HG03095 (cell line): ENCODE measurements around the gene VIL1.

Source experiments
- ATAC-seq: cut with Tn5 transposase; IDR thresholded peaks from one replicate; pipeline ENCODE4 v1.9.1; 2021; ENCODE audit warnings: moderate library complexity; ENCODE audit not compliant: unreplicated experiment

The VIL1 gene

GRCh38 chr2:218394298-218395089 lies 24.4 kb upstream of the VIL1 start:
- ATAC-seq, result no peak

GRCh38 chr2:218395090-218395444 lies 23.9 kb upstream of the VIL1 start:
- ATAC-seq, result no peak

- ATAC-seq, result no peak
Observed at GRCh38 chr2:218395456-218395825, 23.5 kb upstream of the VIL1 start.

- ATAC-seq, result peak; percentile 42
Observed at GRCh38 chr2:218395826-218396687, 22.9 kb upstream of the VIL1 start.

- ATAC-seq, result no peak
Observed at GRCh38 chr2:218396688-218397462, 22.0 kb upstream of the VIL1 start.

GRCh38 chr2:218397463-218397819 lies 21.5 kb upstream of the VIL1 start:
- no peak for ATAC-seq

GRCh38 chr2:218397820-218398436 lies 21.0 kb upstream of the VIL1 start:
- ATAC-seq, result peak; percentile 27

- ATAC-seq, result peak; percentile 31
Observed at GRCh38 chr2:218398437-218399390, 20.2 kb upstream of the VIL1 start.

GRCh38 chr2:218399391-218400166 lies 19.3 kb upstream of the VIL1 start, which contains the start of gene CTDSP1:
TSS of gene CTDSP1 (plus strand) at chr2:218399868. CDS start at chr2:218400091, 223 bp downstream.
- peak; percentile 33 for ATAC-seq

- ATAC-seq, result no peak
Observed at GRCh38 chr2:218400167-218400929, 18.6 kb upstream of the VIL1 start.

- no peak for ATAC-seq
Observed at GRCh38 chr2:218400930-218401881, 17.7 kb upstream of the VIL1 start.

- no peak for ATAC-seq
Observed at GRCh38 chr2:218401890-218402289, 17.0 kb upstream of the VIL1 start.

- ATAC-seq, result no peak
Observed at GRCh38 chr2:218402491-218402901, 16.4 kb upstream of the VIL1 start.

GRCh38 chr2:218402911-218403411 lies 16.0 kb upstream of the VIL1 start:
- no peak for ATAC-seq

GRCh38 chr2:218403810-218404209 lies 15.1 kb upstream of the VIL1 start:
- no peak for ATAC-seq

- ATAC-seq, result no peak
Observed at GRCh38 chr2:218404351-218405085, 14.4 kb upstream of the VIL1 start.
